Measurements from ENCODE around the gene DDX20. TPM values are rescaled to one million over a fixed set of nuclear protein-coding genes. Genes with fewer than 3 reads are reported as not detected.
A peak's percentile ranks its signal among the peaks of the same experiment; 100 is the strongest.
"Not testable (repeated sequence)": the region's sequence is repeated elsewhere in the genome, so short reads cannot be mapped to it uniquely, and the experiment has no call there.

Gene DDX20
- total RNA-seq, 1 experiment from 2014 or later = 12.8 TPM

DNA sequence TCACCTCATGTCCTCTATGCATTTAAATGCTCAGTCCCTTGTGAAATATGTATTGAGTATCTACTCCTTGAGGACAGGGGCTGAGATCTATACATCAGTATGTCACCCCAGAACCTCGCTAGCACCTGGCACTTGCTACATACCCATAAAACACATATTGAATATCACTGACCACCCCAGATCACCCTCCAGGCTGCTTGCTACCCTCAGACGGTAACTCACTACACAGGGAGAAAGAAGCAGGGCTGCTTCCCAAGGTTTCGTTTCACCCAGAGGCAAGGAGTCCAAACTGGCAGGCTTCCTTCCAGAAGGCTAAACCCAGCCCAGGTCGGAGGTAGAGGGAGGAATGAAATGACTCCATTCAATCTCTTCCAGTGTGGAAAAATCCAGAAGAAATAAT, 25.0 kb upstream of the DDX20 start:
- no peak for DNase-seq (ENCODE audit: low read depth)
- in situ Hi-C loops (cut with HindIII; ENCODE audit: low pct_unique_long_range_greater_than_20kb, low sequenced_read_pairs) = no loop called here

DNA sequence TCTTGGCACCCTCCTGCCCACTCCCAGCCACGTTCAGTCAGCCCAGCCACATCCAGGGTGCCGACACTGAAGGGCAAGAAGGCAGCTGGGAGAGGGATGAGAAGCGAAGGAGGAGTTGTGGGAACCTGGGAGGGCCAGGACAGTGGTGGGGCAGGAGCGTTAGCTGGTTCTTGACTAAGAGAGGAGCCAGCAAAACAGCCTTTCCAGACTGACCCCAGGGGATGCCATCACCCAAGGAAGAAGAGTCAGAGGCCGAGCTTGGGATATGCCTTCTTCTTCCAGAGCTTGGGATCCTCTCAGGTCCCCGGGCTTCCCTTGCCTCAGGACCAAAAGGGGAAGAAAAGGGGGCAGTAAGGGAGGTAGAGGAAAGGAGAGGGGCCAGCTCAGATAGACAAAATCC, 23.7 kb upstream of the DDX20 start:
- no peak for DNase-seq (ENCODE audit: low read depth)
- in situ Hi-C loops (cut with HindIII; ENCODE audit: low pct_unique_long_range_greater_than_20kb, low sequenced_read_pairs) = no loop called here

DNA sequence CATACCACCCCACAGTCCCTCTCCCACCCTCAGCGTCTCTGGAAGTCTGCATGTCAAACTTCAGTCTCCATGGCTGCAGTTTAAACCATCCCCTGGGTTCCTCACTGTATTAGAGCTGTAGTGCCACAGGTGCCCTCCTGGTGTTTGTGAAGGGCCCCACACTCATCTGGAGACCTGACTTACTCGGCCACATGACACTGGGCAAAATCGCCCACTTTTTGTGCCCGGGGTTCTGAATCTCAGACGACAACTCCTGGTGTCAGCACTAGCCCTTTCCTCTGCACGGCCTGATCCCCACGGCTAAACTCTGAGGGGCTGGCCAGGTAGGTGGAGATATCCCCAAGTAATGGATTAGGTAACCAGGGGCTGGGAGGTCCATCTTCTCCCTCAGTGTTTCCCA, 23.0 kb upstream of the DDX20 start:
- no peak for DNase-seq (ENCODE audit: low read depth)
- in situ Hi-C loops (cut with HindIII; ENCODE audit: low pct_unique_long_range_greater_than_20kb, low sequenced_read_pairs) = no loop called here

DNA sequence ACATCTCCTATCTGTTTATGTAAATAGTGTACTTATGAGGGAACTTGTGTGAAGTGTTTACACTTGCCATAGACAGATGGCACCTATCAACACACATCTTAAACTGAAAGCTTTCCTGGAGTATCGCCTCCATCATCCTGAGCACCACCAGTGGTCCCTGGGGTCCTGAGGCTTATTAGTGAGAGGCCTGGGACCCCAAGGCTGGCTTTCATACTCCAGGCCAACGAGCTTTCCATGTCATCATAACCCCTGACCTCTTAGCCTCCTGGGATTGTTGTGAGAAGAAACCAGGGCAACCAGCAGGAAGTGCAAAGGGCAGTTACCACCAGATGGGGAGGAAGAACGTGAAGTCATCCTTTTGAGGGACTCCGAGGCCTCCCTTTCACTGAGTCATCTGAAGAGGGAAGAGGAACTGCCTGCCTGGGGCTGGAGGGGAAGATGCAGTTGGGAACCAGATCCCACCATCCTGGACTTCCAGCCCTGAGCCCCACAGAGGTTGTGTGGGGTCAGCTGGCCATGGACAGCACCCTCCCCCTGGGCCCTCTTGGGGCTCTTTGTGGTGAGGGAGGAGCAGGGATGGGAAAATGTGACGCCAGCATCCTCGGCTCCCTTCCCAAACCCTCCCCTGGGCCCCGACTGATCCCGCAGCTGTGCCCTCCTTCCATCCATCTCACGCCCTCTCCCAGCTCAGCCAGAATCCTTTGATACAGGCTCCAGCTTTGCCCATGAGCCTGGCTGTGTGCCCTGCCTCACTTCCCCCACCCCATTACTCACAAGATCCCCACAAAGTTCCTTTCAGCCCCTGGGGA, 22.3 kb upstream of the DDX20 start:
- in situ Hi-C loops (cut with HindIII; ENCODE audit: low pct_unique_long_range_greater_than_20kb, low sequenced_read_pairs) = no loop called here
- no peak for DNase-seq (ENCODE audit: low read depth)

DNA sequence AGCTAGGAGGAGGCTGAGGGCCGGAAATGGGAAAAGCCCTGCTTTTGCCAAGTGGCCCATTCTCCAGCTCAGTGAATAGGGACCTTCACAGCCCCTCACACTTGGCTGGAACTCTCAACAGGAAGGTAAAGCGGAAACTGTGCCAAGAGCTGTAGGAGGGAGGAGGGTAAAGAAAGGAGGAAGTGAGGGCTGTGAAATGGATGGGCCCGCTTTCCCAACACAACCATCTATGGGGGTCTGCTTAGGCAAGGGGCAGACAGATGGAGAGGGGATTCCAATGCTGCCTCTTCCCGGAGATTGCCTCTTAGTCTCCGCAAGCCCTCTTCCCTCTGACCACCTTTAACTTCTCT, 21.7 kb upstream of the DDX20 start:
- in situ Hi-C loops (cut with HindIII; ENCODE audit: low pct_unique_long_range_greater_than_20kb, low sequenced_read_pairs) = no loop called here
- no peak for DNase-seq (ENCODE audit: low read depth)

DNA sequence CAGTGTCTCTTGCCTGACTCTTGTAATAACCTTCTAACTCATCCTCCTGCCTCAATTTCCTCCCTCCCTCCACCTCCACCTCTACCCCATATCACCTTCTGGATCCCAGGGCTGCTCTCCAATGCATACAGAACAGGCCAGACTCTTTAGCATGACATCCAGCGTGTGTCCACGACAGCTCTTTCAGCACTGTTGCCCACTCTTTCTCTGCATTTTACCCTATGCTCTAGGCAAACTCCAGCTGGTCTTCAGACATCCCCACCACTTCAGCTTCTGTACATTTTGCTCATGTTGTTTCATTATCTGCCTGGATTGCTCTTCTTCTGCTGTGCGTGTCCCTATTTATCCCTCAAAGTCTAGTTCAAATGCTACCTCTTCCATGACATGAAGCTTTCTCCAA, 21.3 kb upstream of the DDX20 start:
- DNase-seq (ENCODE audit: low read depth) = no peak
- in situ Hi-C loops (cut with HindIII; ENCODE audit: low pct_unique_long_range_greater_than_20kb, low sequenced_read_pairs) = no loop called here

DNA sequence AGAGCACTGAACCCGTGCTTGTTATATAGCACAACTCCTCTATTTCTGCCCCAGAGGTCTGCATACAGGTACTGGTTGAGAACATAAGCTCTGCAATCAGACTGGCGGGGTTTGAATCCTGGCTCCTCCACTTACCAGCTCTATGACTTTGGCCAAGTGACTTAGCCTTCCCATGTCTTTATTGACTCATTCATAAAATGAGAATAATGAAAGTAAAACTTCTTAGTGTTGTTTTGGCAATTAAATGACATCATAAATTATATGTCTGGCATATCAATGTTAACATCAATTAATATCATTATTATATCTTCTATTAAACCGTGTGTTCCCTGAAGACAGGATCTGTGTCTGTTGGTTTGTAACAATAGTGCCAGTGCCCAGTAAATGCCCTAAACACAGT, 20.8 kb upstream of the DDX20 start:
- no peak for DNase-seq (ENCODE audit: low read depth)
- in situ Hi-C loops (cut with HindIII; ENCODE audit: low pct_unique_long_range_greater_than_20kb, low sequenced_read_pairs) = no loop called here

DNA sequence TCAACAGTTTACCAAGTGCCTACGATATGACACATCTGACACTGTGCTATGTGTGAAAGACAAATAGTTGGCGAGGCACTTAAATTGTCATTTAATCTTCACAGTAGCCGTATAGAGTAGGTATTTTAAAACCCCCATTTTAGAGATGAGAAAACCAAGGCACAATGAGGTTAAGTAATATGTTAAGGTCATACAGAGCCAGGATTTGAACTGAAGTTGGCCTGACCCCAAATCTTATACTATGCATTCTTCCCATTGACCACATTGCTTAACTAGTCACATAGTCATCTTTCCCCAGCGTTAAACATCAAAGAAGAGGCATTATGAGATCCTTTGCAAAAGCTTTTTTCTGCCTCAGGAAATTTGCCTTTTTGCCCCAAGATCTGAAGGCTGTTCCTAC, 20.4 kb upstream of the DDX20 start:
- DNase-seq (ENCODE audit: low read depth) = no peak
- in situ Hi-C loops (cut with HindIII; ENCODE audit: low pct_unique_long_range_greater_than_20kb, low sequenced_read_pairs) = no loop called here

DNA sequence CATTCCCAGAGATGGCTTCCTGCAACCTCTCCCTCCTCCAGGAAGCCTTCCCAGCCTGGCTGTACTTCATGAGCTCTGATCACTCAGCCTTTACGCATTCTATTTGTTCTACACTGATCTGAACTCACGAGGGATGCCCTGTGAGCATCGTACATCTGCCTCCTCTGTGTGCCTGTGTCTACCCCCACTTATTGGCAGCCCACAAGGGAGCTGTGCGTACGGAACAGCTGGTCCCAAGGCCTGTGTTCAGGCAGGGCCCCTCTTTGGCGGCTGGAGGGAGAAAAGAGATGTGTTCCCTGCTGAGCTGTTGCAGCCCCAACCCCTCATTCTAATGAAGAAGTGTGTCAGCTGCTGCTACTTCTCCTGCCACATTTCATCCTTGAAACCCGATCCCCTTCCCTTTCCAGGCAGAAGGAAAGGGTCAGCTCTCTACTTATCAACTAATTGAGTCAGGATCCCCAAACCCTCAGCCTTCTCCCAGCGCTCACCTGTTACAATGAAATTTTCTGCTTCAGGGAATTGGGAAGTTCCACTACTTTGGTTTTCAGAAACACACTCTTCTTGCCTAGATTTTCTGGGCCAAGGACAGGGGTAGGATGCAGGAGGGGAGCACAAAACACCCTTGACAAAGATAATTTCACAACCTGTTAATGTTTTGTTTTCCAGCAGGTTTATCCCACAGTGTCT, 19.7 kb upstream of the DDX20 start:
- in situ Hi-C loops (cut with HindIII; ENCODE audit: low pct_unique_long_range_greater_than_20kb, low sequenced_read_pairs) = no loop called here

DNA sequence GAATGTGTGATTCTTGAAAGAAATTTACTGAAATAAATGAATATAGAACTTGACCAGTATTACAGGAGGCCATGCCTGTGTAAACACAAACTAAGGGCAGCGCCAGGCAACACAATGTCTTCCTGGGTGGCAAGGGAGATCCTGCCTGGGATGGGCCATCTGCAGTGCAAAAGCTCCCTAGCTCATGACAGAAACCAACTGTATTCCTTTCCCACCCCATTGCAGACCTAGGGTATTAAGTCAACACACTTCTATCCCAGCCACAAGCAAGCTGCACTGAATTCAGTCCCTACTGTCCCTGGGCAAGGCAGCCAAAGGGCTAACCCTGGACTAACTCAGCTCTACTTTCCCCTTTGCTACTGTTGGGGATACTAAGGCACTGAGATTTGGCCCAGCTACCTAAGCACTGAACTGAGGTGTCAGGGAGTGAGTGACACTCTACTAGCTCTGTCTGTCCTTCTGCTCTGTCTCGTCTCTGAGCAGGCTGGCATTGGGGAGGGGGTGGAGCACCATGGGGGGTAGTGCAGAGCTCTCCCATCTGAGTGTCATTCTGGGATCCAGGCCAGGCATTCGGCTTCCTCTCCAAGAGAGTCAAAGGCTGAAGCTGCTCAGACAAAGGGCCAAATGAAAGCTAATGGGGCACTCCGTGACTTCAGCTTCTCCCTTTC, 19.0 kb upstream of the DDX20 start:
- no peak for DNase-seq (ENCODE audit: low read depth)
- in situ Hi-C loops (cut with HindIII; ENCODE audit: low pct_unique_long_range_greater_than_20kb, low sequenced_read_pairs) = no loop called here

More for the DNA sequence above, 19.7 kb upstream of the DDX20 start:
- no peak for DNase-seq (ENCODE audit: low read depth)

DNA sequence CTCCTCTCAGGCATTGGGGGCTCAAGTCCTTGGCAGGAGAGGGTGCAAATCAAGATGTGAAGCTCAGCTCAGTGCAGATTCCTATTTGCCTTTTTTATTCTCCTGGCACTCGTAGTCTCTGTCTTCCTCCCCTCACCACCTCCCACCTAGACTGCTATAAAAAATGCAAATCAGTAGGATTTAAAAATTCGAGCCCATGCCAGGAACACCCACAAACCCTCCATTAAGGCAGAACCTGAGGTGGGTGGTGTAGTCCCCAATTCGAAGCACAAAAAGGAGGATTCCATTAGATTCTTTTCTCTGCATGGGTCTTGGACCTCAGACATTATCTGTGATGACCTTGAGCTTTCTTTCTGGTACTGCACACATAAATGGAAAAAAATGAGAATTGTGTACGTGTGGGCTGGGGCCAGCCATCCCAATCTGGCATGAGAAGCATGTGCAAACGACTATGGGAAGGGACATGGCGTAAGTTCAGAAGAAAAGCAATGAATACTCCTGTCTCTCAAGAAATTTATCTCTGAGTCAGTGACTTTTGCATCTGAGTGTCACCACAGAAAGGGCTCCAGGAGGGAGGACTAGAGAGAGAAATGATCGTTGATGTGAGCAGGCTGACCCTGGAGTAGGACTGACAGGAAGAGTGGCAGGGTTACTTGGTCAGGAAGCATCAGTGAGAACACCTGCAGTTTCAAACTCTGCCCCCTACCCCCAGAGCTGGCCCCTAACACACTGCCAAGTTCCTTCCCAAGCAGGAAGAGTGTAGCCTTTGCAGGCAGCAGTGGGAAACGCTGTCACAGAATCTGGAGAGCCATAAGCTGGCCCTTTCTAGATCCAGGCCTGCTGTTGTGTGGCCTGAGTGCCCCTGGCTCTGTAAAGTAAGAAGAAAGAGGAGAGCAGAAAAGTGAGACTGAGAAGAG, 18.2 kb upstream of the DDX20 start:
- DNase-seq (ENCODE audit: low read depth) = no peak
- in situ Hi-C loops (cut with HindIII; ENCODE audit: low pct_unique_long_range_greater_than_20kb, low sequenced_read_pairs) = no loop called here

DNA sequence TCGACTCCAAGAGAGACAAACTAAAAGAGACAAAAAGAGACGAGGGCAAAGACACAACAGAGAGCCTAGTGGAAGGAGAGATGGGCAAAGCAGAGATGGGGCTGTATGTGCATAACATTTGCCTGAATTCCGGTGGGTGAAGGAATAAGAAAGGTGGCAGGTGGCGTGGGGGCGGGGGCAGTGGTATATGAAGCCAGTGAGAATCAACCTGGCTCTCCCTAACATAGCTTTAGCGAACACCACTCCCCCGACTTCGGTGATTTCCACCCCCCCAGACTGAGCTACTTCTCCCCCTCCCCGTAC, 17.6 kb upstream of the DDX20 start:
- in situ Hi-C loops (cut with HindIII; ENCODE audit: low pct_unique_long_range_greater_than_20kb, low sequenced_read_pairs) = no loop called here
- no peak for DNase-seq (ENCODE audit: low read depth)

DNA sequence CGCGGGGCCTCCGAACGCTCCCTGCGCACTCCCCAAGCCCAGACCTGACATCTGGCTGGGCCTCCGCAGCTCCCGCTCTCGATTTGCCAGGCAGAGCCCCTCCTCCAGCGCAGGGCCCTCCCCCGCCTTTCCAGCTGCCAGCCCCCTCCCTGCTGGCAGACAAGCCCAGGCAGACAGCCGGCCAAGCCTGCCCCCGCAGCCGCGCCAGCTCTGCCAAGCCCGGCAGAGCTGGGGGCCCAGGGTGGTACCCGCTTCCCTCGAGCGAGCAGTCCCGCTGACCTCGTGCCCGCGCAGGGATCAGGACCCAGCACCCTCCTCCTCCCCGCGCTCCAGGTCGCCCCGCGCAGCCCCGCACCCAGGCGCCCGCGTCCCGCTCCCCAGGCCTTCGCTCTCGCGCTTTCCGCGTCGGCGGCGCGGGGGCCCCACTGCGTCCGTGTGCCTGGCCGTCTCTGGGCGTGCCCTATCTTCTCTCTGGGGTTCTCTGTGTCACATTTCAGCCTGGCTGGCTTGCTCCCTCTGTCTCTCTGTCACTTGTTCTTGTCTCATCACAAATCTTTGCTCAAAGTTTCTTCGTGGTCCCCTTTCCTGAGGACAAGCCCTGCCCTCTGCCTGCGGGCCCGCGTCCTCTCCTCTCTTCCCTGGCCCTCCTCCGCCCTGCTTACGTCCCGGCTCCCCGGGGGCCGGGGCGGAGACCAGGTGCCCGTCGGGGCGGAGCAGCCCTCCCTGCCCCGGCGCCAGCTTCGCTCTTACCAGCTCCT, 17.1 kb upstream of the DDX20 start:
- peak; percentile 77 for DNase-seq (ENCODE audit: low read depth)
- in situ Hi-C loops (cut with HindIII; ENCODE audit: low pct_unique_long_range_greater_than_20kb, low sequenced_read_pairs) = no loop called here

DNA sequence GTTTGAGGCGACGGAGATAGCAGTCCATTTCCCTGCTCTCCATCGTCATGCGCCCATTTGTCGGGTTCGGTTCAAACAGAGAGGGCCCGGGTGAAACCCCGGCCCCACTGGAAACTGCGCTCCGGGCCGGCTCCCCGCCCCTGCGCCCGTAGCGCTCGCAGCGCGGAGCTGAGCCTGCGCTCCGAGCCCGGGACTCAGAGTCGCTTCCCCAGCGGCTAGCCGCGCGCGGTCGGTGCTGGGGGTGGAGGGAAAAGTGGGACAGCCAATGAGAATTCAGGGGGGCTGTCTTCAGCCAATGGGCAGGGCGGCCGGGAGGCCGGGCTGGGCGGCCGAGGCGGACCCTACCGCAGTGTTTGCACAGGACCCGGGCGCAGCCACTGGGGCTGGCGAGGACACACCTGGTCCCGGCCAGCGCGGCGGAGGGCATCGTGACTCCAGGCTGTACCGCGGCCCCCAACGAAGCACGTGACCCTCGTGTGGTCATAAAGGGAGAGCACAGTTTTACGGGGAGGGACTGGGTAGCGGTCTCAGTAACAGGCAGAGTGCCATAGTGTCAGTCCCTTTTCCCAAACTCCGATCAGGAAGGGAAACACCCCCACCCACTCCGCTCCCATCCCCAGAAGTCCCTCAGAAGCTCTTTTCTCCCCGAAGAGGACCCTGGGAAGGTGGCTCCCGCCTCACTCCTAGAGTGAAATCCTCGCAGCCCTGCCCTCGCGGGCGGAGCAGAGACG, 16.3 kb upstream of the DDX20 start, which contains the start of gene INKA2:
Gene INKA2 (minus strand): TSS at position 202 of the 731 bp plus-strand sequence. CDS start 153 bp downstream, at position 49.
- in situ Hi-C loops (cut with HindIII; ENCODE audit: low pct_unique_long_range_greater_than_20kb, low sequenced_read_pairs) = no loop called here
- DNase-seq (ENCODE audit: low read depth) = peak; percentile 84

DNA sequence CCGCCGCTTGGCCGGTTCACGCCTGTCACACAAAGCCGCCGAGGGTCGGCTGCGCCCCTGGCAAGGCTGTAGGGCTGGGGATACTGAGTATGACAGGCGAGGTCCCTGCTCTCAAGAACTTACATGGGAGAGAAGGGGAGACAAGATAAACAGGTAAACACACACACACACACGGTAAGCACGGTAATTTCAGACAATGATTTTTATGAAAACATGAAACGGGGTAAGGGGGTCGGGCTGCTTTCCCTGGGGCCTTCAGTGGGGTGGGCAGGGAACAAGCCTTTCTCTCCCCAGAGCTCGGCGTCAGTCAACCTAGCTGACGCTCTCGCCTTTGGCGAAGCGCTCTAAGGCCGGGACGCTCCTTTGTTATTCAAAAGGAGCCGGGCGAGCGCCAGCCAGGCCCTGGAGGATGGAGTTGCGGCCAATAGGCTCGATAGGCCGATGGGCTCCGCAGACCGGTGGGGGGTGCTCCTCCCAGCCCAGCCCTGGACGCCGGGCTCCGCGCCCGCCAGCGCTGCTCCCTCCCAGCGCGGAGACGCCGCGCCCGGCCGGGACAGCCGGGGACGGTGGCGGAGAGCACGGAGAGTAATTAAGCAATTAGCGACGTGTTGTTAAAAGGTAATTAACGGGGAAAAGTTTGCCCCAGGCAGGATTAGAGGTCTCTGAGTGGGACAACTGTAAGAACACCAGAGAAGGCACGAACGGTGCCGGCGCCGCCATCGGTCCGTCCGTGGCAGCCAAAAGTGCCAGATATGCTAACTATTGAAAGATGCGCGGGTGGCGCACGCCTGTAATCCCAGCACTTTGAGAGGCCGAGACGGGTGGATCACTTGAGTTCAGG, 15.6 kb upstream of the DDX20 start:
- DNase-seq (ENCODE audit: low read depth) = peak; percentile 27
- in situ Hi-C loops (cut with HindIII; ENCODE audit: low pct_unique_long_range_greater_than_20kb, low sequenced_read_pairs) = no loop called here

DNA sequence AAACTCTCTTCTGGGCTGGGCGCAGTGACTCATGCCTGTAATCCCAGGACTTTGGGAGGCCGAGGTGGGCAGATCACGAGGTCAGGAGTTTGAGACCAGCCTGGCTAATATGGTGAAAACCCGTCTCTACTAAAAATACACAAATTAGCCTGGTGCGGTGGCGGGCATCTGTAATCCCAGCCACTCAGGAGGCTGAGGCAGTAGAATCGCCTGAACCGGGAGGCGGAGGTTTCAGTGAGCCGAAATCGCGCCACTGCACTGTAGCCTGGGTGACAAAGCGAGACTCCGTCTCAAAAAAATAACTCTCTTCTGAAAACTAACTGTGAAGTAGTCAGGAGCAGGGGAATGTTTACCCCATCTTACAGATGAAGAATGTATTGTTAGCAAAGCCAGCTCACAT, 13.4 kb upstream of the DDX20 start:
- in situ Hi-C loops (cut with HindIII; ENCODE audit: low pct_unique_long_range_greater_than_20kb, low sequenced_read_pairs); DNase-seq (ENCODE audit: low read depth): not testable (repeated sequence)
